ENCODE measurements around the gene RALGDS. TPM values are rescaled to one million over a fixed set of nuclear protein-coding genes. Genes with fewer than 3 reads are reported as not detected.
A peak's percentile ranks its signal among the peaks of the same experiment; 100 is the strongest.

RALGDS gene
- total RNA-seq, 1 experiment from 2014 or later: 24.8 TPM

GRCh38 chr9:133122605-133122934 lies 1.5 kb upstream of the RALGDS start:
- ChIA-PET POLR2A (ENCODE audit: unreplicated experiment) (no interaction called here), CTCF (interaction anchor here (0.5 to 0.6 kb wide), 2 partner anchors 118 to 228 kb away, joined by 5 read pairs; no protein-coding TSS in a partner anchor)
- H3K36me3 ChIP-seq (ENCODE audit: low read depth): no peaks in the 10 kb centered on the region
- TF ChIP-seq CTCF (conservative IDR thresholded peaks at IDR 0.05): no peak
- no peak for TF ChIP-seq EZH2 (IDR thresholded peaks at IDR 0.05; ENCODE audit: low read depth)
- H3K9me3 ChIP-seq (ENCODE audit: insufficient read depth, low read depth): no peaks in the 10 kb centered on the region
- H3K9me2 ChIP-seq (ENCODE audit: insufficient read depth): no peaks in the 10 kb centered on the region
- no peak overlapping the region for H3K4me3 ChIP-seq
- H4K20me1 ChIP-seq (ENCODE audit: insufficient read depth): peaks cover 15% of the 10 kb centered on the region; the same call in 1 of the 2 replicates
- H3F3A ChIP-seq (ENCODE audit: insufficient read depth, low read depth): peaks cover 12% of the 10 kb centered on the region; the same call in 1 of the 2 replicates
- no peak for DNase-seq
- H3K4me1 ChIP-seq (replicated peaks; ENCODE audit: insufficient read depth): peaks cover 23% of the 10 kb centered on the region
- intact Hi-C loops (cut with micrococcal nuclease; ENCODE audit: unreplicated experiment): no loop called here
- no TSS peak for BruUV-seq (replicated peaks)
- H2AFZ ChIP-seq: no peak overlapping the region
- H3K27ac ChIP-seq: no peak overlapping the region
- H3K79me2 ChIP-seq (ENCODE audit: low read depth): no peaks in the 10 kb centered on the region
- no peaks in the 10 kb centered on the region for H3K27me3 ChIP-seq (ENCODE audit: insufficient read depth, low read depth)
- no peak overlapping the region for H3K4me2 ChIP-seq

GRCh38 chr9:133121915-133122550 lies 993 bp upstream of the RALGDS start:
- no peak for DNase-seq
- Histone ChIP-seq H3K27me3 (ENCODE audit: insufficient read depth, low read depth) (no peaks in the 10 kb centered on the region), H3K4me1 (replicated peaks; ENCODE audit: insufficient read depth) (peaks cover 18% of the 10 kb centered on the region), H3K9me2 (ENCODE audit: insufficient read depth) (no peaks in the 10 kb centered on the region), H3K27ac (peak overlapping the region; percentile 64), H3K4me2 (peak overlapping the region; percentile 69), H3K4me3 (no peak overlapping the region; the same call in 1 of the 2 replicates), H3F3A (ENCODE audit: insufficient read depth, low read depth) (peaks cover 12% of the 10 kb centered on the region; the same call in 1 of the 2 replicates), H3K36me3 (ENCODE audit: low read depth) (no peaks in the 10 kb centered on the region), H3K9me3 (ENCODE audit: insufficient read depth, low read depth) (no peaks in the 10 kb centered on the region), H3K79me2 (ENCODE audit: low read depth) (no peaks in the 10 kb centered on the region), H4K20me1 (ENCODE audit: insufficient read depth) (peaks cover 17% of the 10 kb centered on the region; the same call in 1 of the 2 replicates), H2AFZ (no peak overlapping the region)
- BruUV-seq (replicated peaks): no TSS peak
- CTCF ChIA-PET: interaction anchor here (0.5 to 0.6 kb wide), 2 partner anchors 119 to 229 kb away, joined by 5 read pairs; no protein-coding TSS in a partner anchor
- TF ChIP-seq EZH2 (IDR thresholded peaks at IDR 0.05; ENCODE audit: low read depth) (no peak), CTCF (conservative IDR thresholded peaks at IDR 0.05) (no peak)
- intact Hi-C loops (cut with micrococcal nuclease; ENCODE audit: unreplicated experiment): loop anchor here (1.0 kb wide), 2 partner anchors 19 to 22 kb away; no protein-coding TSS in a partner anchor
- POLR2A ChIA-PET (ENCODE audit: unreplicated experiment): no interaction called here

- Histone ChIP-seq H3K9me3 (ENCODE audit: insufficient read depth, low read depth) (no peaks in the 10 kb centered on the region), H3K9me2 (ENCODE audit: insufficient read depth) (no peaks in the 10 kb centered on the region), H3K27ac (no peak overlapping the region), H3K4me3 (peak overlapping the region; percentile 67), H3K79me2 (ENCODE audit: low read depth) (no peaks in the 10 kb centered on the region), H3K27me3 (ENCODE audit: insufficient read depth, low read depth) (no peaks in the 10 kb centered on the region), H3K4me1 (replicated peaks; ENCODE audit: insufficient read depth) (peaks cover 15% of the 10 kb centered on the region), H3F3A (ENCODE audit: insufficient read depth, low read depth) (peaks cover 12% of the 10 kb centered on the region; the same call in 1 of the 2 replicates), H2AFZ (no peak overlapping the region), H3K36me3 (ENCODE audit: low read depth) (no peaks in the 10 kb centered on the region), H3K4me2 (peak overlapping the region; percentile 91), H4K20me1 (ENCODE audit: insufficient read depth) (peaks cover 22% of the 10 kb centered on the region; the same call in 1 of the 2 replicates)
- ChIA-PET POLR2A (ENCODE audit: unreplicated experiment) (no interaction called here), CTCF (no interaction called here)
- no TSS peak for BruUV-seq (replicated peaks)
- TF ChIP-seq CTCF (conservative IDR thresholded peaks at IDR 0.05): no peak
- no peak for TF ChIP-seq EZH2 (IDR thresholded peaks at IDR 0.05; ENCODE audit: low read depth)
- DNase-seq: no peak
- intact Hi-C loops (cut with micrococcal nuclease; ENCODE audit: unreplicated experiment): loop anchor here (1.0 kb wide), 2 partner anchors 17 to 24 kb away; no protein-coding TSS in a partner anchor
Observed at GRCh38 chr9:133120501-133121197, 391 bp downstream of the RALGDS start.

Data from PC-9 (cell line).